Keratinocyte (primary cell): ENCODE results near the gene NTN5. TPM values are rescaled to one million over a fixed set of nuclear protein-coding genes. Genes with fewer than 3 reads are reported as not detected.
A peak's percentile ranks its signal among the peaks of the same experiment; 100 is the strongest.

ENCODE experiments used
- DNase-seq: peaks from one replicate; pipeline ENCODE4 v3.0.0-alpha.2; 2011; ENCODE audit warnings: low read depth, missing footprints, low spot score
- FAIRE-seq: peaks from 2 replicates; lab custom pipeline; 2011; peaks lifted over from hg19 to GRCh38; lab: Jason Lieb, UNC
- H2AFZ ChIP-seq: 2 replicates; pipeline ENCODE4 v1.6.0; 2012; ENCODE audit warnings: low read length, control low read depth, inconsistent platforms; ENCODE audit not compliant: control insufficient read depth
- H3K27ac ChIP-seq: 2 replicates; pipeline ENCODE4 v1.5.1; 2011; ENCODE audit warnings: low read length; ENCODE audit not compliant: control insufficient read depth, insufficient read depth
- H3K27me3 ChIP-seq: 3 replicates; pipeline ENCODE4 v1.6.0; 2011; ENCODE audit warnings: low read length; ENCODE audit not compliant: control insufficient read depth, insufficient read depth; ENCODE audit errors: extremely low read depth
- H3K36me3 ChIP-seq, 2 experiments: 2 replicates in 1 of 2; 3 replicates in 1 of 2; pipeline ENCODE4 v1.5.1; 2011; ENCODE audit warnings: low read length in 2 of 2, mild to moderate bottlenecking in 1 of 2; ENCODE audit not compliant: control insufficient read depth in 2 of 2, insufficient read depth in 2 of 2; ENCODE audit errors: extremely low read depth in 1 of 2
- H3K4me1 ChIP-seq: 3 replicates; pipeline ENCODE4 v1.5.1; 2011; ENCODE audit warnings: low read length; ENCODE audit not compliant: control insufficient read depth, insufficient read depth; ENCODE audit errors: extremely low read depth
- H3K4me2 ChIP-seq: 3 replicates; pipeline ENCODE4 v1.6.0; 2011; ENCODE audit warnings: low read depth, low read length; ENCODE audit not compliant: control insufficient read depth, insufficient read depth; ENCODE audit errors: extremely low read depth
- H3K4me3 ChIP-seq, 3 experiments: fragments of 200-600 bp in 1 of 3; sonication (generic) in 1 of 3; 2 replicates in 2 of 3; 3 replicates in 1 of 3; pipeline ENCODE4 v1.5.1; 2011 to 2016; ENCODE audit warnings: low read length in 3 of 3, mild to moderate bottlenecking in 3 of 3, control low read depth in 2 of 3, inconsistent platforms in 1 of 3, low read depth in 1 of 3, mixed read lengths in 1 of 3, mixed run types in 1 of 3, moderate library complexity in 1 of 3; ENCODE audit not compliant: control insufficient read depth in 2 of 3, insufficient read depth in 2 of 3; ENCODE audit errors: extremely low read depth in 1 of 3
- H3K79me2 ChIP-seq: 2 replicates; pipeline ENCODE4 v1.6.0; 2012; ENCODE audit warnings: low read length; ENCODE audit not compliant: control insufficient read depth, insufficient read depth
- H3K9ac ChIP-seq: 3 replicates; pipeline ENCODE4 v1.6.0; 2011; ENCODE audit warnings: low read length; ENCODE audit not compliant: control insufficient read depth, insufficient read depth; ENCODE audit errors: extremely low read depth
- H3K9me1 ChIP-seq: 3 replicates; pipeline ENCODE4 v1.6.0; 2011; ENCODE audit warnings: low read length; ENCODE audit not compliant: control insufficient read depth, insufficient read depth; ENCODE audit errors: extremely low read depth
- H3K9me3 ChIP-seq: 2 replicates; pipeline ENCODE4 v1.5.1; 2012; ENCODE audit warnings: low read depth, low read length; ENCODE audit not compliant: control insufficient read depth
- H4K20me1 ChIP-seq: 3 replicates; pipeline ENCODE4 v1.6.0; 2011; ENCODE audit warnings: low read length; ENCODE audit not compliant: control insufficient read depth, insufficient read depth; ENCODE audit errors: extremely low read depth
- CTCF ChIP-seq, 3 experiments: IDR thresholded peaks in 1 of 3; conservative IDR thresholded peaks in 1 of 3; optimal IDR thresholded peaks in 1 of 3; 2 replicates in 2 of 3; 3 replicates in 1 of 3; pipeline versions ENCODE3 to v1.5.1; 2011; ENCODE audit warnings: low read length in 3 of 3, mild to moderate bottlenecking in 3 of 3, moderate library complexity in 2 of 3, control low read depth in 1 of 3, inconsistent platforms in 1 of 3; ENCODE audit not compliant: insufficient read depth in 2 of 3; ENCODE audit errors: extremely low read depth in 1 of 3
- EZH2 ChIP-seq: IDR thresholded peaks from one replicate; pipeline ENCODE4 v1.6.1; 2012; ENCODE audit warnings: inconsistent platforms, mild to moderate bottlenecking, low read length, moderate library complexity
- dilution Hi-C: fragments of 300-500 bp; cut with MboI; formaldehyde crosslinking; loops from one replicate; pipeline ENCODE4 v1.7.0; 2020; ENCODE audit warnings: low sequenced_read_pairs; ENCODE audit not compliant: extremely low pct_ligation_motif_present
- polyA plus RNA-seq, 5 experiments: library from polyadenylated mRNA; depleted of rRNA in 3 of 5; stranded (reverse) in 3 of 5; stranded (forward) in 1 of 5; unstranded in 1 of 5; fragments of >200 nt; gene quantifications; 1 replicate in 1 of 5; 2 replicates in 3 of 5; 3 replicates in 1 of 5; pipeline versions ENCODE4 v1.2.1 to v1.2.3, GENCODE V29; 2011 to 2012; ENCODE audit warnings: missing spikeins in 2 of 5, low read depth in 1 of 5, low replicate concordance in 1 of 5

NTN5 gene
- polyA plus RNA-seq, 1 donor (not counting 4 experiments of a cell fraction or from before 2014, with no cell fraction given): 0.07 TPM

GRCh38 chr19:48624067-48624594 is 48.7 kb downstream of the NTN5 start:
- Histone ChIP-seq H3K79me2 (peaks cover 3% of the 10 kb centered on the region), H3K9ac (peak overlapping the region; percentile 78), H2AFZ (peak overlapping the region; percentile 93), H3K4me2 (peak overlapping the region; percentile 98), H4K20me1 (no peaks in the 10 kb centered on the region), H3K9me3 (no peaks in the 10 kb centered on the region), H3K27ac (peak overlapping the region; percentile 78), H3K4me1 (peaks cover 23% of the 10 kb centered on the region), H3K36me3 (peaks cover 1 to 4% of the 10 kb centered on the region in 2 experiments), H3K27me3 (no peaks in the 10 kb centered on the region), H3K4me3 (peak overlapping the region; percentile 34 to 73 (median 66)), H3K9me1 (no peaks in the 10 kb centered on the region)
- TF ChIP-seq CTCF (optimal IDR thresholded peaks at IDR 0.05 in 1 of 3, IDR thresholded peaks at IDR 0.05 in 1 of 3, conservative IDR thresholded peaks at IDR 0.05 in 1 of 3; ENCODE audit: extremely low read depth in 1 of 3, insufficient read depth in 2 of 3, low read length in 3 of 3) (no peak), EZH2 (no peak)
- FAIRE-seq (no peak), DNase-seq (no peak)
- dilution Hi-C loops: no loop called here

GRCh38 chr19:48623556-48624066 is 49.2 kb downstream of the NTN5 start:
- peak; percentile 17 for FAIRE-seq
- peak overlapping the region; percentile 98 for H3K4me2 ChIP-seq

More at GRCh38 chr19:48623556-48624066, 49.2 kb downstream of the NTN5 start:
- peaks cover 23% of the 10 kb centered on the region for H3K4me1 ChIP-seq
- no peak for DNase-seq
- no peaks in the 10 kb centered on the region for H3K9me1 ChIP-seq
- dilution Hi-C loops: no loop called here
- peak overlapping the region; percentile 93 for H2AFZ ChIP-seq
- peak overlapping the region; percentile 7 to 73 (median 66) for H3K4me3 ChIP-seq
- H3K27me3 ChIP-seq: no peaks in the 10 kb centered on the region
- H3K9me3 ChIP-seq: no peaks in the 10 kb centered on the region
- H4K20me1 ChIP-seq: no peaks in the 10 kb centered on the region
- H3K27ac ChIP-seq: peak overlapping the region; percentile 78
- H3K79me2 ChIP-seq: peaks cover 6% of the 10 kb centered on the region
- TF ChIP-seq CTCF (optimal IDR thresholded peaks at IDR 0.05 in 1 of 3, IDR thresholded peaks at IDR 0.05 in 1 of 3, conservative IDR thresholded peaks at IDR 0.05 in 1 of 3; ENCODE audit: extremely low read depth in 1 of 3, insufficient read depth in 2 of 3, low read length in 3 of 3) (no peak), EZH2 (no peak)
- peaks cover 1 to 4% of the 10 kb centered on the region in 2 experiments for H3K36me3 ChIP-seq
- H3K9ac ChIP-seq: peak overlapping the region; percentile 78
